Left renal cortex interstitium (tissue), 4 donors: ENCODE data around the gene ERAL1. TPM values are rescaled to one million over a fixed set of nuclear protein-coding genes. Genes with fewer than 3 reads are reported as not detected.
"Not testable (repeated sequence)": the region's sequence is repeated elsewhere in the genome, so short reads cannot be mapped to it uniquely, and the experiment has no call there.

ENCODE experiments used
- DNase-seq, 4 donors: peaks; one replicate each; pipeline ENCODE4 v3.0.0-alpha.2; 2013; ENCODE audit warnings: low read depth in 4 of 4, low spot score in 2 of 4, missing footprints in 1 of 4
- polyA plus RNA-seq, 4 donors: library from polyadenylated mRNA; unstranded; fragments of 120-200 nt; gene quantifications; one replicate each; pipeline ENCODE4 v1.2.1, GENCODE V29; 2013; ENCODE audit not compliant: insufficient read length in 4 of 4

Gene ERAL1
- polyA plus RNA-seq, 4 donors = 60.2 to 76.2 (median 69.0) TPM

DNA sequence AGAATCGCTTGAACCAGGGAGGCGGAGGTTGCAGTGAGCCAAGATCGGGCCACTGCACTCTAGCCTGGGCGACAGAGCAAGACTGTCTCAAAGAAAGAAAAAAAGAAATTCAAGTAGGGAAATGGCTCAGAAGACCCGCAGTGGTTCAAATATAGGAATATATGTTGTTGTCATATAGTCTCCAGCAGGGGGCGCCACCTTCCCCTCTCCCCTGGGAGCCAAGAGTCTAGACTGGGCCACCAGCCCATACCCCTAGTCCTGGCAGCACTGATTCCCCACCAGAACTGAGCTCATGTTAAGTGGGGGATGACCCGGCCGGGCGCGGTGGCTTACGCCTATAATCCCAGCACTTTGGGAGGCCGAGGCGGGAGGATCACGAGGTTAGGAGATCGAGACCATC is 6.1 kb upstream of the ERAL1 start:
- DNase-seq = not testable (repeated sequence)

DNA sequence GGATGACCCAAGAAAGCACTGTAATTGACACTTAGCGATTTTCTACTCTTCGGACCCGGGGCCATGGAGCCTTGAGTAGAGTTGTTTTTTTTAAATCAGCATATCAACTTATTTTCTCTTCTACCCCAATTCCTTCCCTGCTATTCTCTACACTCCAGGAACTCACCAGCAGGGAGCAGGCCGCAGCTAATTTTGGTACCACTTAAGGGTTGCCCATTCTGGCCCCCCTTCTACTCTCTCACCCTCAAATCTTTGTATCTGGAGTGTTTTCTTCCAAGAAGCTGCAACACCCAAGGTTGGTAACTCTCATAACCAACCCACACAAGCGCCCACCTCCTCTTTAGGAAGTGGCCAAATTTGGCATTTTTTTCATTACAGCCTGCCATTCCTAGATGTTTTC is 5.5 kb upstream of the ERAL1 start:
- DNase-seq = no peak

DNA sequence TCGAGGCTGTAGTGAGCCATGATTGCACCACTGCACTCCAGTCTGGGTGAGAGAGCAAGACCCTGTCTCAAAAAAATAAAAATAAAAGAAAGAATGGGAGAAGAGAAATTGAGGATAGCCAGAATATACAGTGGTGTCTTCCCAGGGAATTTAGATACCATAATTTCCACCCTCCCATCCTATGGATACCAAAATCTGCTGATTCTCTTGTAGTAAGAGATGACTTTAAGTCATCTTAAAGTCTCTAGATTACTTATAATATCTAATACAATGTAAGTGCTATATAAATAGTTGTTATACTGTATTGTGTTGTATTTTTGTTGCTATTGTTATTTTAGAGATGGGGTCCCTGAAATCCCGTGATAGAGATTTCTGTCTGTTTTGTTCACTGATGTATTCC is 1.5 kb upstream of the ERAL1 start:
- no peak for DNase-seq

DNA sequence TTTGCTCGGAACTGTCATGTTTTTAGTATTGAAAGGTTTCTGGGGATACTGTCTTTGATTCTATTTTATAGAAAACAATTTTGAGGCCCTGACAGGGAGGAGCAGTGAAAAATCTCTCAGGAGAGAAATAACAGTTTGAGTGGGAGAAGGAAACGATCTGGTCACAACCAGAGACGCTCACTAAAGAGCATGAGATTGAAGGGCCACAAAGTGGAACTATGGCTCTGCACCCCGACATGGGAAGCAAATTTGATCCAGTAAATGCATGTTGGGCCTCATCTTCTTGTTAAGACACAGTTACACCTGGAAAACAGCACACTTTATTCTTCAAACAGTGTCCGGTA is 492 bp downstream of the ERAL1 start:
- no peak for DNase-seq

DNA sequence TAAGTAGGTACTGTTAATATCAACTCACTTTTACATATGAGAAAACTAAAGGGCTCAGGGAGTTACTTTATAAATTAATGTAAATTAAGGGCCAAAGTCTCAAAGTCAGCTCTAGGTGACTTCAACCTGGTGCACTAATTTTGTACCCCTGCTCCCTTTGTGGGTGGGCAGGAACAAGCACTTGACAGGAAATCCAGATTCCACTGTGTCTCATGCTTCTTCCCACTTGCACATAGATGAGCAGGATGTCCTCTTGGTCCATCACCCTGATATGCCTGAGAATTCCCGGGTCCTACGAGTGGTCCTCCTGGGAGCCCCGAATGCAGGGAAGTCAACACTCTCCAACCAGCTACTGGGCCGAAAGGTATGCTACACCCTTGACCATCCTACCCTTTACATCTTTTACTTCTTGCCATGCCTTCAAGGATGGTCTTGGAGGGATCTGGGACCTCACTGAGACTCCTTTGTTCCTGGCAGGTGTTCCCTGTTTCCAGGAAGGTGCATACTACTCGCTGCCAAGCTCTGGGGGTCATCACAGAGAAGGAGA is 1.3 kb downstream of the ERAL1 start:
- no peak for DNase-seq

DNA sequence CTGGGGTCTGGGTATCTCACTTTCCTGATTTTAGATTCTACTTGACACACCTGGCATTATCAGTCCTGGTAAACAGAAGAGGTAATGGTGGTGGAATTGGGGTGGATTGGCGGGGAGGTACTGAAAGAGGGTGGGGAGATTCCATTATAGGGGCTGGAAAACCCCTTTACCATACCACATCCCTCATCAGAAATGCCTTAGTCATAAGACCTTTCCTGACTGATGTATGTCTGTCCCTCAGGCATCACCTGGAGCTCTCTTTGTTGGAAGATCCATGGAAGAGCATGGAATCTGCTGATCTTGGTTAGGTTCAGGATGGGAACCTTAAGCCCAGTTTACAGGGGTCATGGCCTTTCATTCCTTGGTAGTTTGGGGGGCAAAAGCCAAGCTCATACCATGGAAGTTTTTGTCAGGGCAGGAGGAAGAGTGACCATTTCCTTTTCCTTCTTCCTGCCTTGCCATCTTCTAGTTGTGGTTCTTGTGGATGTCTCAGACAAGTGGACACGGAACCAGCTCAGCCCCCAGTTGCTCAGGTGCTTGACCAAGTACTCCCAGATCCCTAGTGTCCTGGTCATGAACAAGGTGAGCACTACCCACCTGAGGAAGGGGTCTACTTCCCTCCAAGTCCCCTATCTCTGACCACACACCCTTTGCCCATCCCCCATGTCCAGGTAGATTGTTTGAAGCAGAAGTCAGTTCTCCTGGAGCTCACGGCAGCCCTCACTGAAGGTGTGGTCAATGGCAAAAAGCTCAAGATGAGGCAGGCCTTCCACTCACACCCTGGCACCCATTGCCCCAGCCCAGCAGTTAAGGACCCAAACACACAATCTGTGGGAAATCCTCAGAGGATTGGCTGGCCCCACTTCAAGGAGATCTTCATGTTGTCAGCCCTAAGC is 3.3 kb downstream of the ERAL1 start:
- no peak for DNase-seq

DNA sequence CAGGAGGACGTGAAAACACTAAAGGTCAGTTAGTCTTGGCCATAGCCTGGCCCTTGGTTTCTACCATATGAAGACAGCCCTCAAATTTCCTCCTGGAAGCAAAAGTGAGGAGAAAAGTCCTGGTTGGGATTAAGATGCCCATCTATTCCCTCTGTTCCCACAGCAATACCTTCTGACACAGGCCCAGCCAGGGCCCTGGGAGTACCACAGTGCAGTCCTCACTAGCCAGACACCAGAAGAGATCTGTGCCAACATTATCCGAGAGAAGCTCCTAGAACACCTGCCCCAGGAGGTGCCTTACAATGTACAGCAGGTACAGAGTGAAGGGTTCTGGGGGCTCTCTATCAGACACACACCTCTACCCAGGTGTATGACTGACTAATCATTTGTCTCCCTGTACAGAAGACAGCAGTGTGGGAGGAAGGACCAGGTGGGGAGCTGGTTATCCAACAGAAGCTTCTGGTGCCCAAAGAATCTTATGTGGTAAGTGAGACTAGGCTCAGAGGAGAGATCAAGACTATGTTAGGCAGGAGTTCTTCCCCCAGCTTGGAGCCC is 4.1 kb downstream of the ERAL1 start:
- DNase-seq = no peak

DNA sequence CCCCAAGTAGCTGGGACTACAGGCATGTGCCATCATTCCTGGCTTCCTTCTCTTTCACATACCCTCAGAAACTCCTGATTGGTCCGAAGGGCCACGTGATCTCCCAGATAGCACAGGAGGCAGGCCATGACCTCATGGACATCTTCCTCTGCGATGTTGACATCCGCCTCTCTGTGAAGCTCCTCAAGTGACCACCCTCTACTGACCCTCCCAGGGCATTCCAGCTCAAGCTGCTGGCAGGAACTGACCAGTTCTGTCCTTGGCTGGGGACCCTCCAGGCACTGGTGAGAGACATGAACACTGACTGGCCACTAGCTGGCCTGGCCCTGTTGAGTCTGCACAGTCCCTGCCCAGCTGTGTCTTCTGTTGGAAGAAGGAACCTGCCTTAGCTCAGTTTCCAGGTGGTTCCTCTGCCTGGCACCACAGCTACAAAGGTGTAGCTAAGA is 5.6 kb downstream of the ERAL1 start:
- no peak for DNase-seq

DNA sequence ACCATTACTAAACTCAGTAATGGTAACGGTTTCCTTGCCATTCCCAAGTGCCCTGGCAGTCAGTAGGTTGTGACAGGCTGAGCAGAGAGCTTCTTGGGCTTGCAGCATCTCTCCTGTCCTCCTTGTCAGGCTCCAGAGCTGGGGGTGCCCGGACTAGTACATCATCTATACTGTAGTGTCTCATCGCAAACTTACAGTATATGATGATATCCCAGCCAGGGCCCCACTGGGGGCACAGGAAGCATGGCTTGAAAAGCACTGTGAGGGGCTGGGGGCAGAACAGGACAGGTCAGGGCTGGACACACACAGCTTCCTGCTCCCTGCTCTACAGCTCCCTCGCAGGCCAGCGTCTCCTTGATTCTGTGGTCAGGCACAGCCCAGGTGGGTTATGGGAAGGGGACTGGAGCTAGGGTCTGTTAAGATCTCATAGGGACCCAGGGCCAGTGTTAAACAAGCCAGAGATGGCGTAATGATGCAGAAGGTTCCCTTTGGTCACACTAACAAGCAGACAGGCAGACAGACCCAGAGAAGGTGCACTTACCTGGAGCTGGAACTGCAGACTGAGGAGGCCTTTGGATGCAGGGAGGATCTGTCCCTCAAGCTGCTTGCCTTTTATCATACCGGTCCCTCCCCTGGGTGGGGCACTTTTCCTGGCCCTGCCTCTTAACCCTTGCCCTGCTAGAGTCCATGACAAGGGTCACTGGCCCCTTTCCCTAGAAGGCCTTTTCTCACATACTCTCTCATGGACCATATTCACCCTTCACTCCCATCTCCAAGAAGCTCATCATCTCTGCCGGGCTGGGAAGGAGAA is 6.8 kb downstream of the ERAL1 start:
- DNase-seq = no peak

DNA sequence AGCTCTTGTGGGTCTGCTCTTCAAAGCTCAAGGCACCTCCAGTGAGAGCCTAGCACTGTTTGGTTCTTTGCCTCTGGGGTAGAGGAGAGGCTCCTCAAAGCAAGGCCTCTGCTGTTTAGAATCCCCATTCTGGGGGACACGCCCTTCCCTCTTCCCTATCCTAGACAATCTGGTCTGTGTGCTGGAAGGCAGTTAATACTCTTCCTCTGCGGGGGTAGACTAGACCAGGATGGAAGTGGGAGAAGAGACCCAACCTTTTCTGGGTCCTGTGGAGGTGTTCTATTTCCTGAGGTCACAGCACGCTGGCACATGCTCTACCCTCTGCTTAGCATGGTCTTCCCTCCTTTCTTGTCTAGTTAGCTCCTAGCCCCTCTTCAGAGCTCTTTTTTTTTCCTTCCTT is 7.7 kb downstream of the ERAL1 start:
- DNase-seq = no peak

DNA sequence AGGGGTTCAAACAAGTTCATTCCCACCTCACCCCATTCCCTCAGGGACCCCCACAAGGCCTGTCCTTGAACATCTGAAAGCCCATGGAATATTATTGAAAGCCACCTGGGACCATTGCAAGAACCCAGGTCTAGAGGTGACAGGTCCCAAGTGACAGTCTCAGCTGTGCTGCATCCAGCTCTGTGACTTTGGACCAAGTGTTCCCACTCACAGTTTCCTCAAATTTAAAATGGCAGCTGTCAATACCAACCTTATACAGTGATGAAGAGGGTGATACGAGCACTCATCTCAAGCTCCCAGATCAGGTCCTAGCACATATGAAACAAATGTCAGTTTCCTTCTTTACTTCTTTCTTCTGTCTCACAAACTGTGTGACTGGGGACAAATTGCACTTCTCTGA is 9.1 kb downstream of the ERAL1 start:
- DNase-seq = no peak

DNA sequence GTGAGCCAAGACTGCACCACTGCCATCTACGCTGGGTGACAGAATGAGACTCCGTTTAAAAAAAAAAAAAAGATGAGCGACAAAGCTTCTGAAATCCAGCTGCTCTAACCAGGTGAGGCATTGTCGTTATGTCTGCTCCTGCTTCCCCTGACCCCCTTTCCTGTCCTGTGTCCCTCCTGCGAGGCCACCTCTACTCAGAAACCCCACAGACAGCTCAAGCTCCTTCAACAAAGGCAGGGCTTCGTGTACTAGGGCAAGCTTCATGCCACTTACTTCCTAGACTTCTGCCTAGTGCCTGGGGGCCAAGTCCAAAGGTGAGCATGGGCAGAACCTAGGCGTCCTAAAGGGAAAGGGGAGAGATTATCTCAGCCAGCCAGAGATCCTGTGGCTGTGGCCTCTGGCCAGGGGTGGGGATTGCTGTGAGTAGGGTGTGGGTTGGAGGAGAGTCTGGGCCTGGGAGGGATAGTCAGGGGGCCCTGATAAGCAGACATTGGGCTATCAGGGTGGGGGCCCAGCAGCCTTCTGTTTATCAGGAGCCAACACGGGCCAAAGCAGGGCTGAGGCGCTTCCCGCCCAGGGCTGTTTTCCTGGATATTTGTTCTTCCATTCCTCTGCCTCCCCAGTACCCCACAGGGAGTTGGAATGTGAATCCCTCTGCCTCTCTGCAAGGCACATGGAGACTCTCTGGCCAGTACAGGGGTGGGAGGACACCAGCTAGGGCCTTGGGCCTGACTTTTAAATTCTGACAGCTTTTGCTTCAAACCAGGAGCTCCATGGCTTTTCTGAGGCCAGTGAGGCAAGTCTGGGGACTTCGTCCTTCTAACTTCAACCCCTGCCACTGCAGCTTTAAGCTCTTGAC is 10.4 kb downstream of the ERAL1 start:
- no peak for DNase-seq

DNA sequence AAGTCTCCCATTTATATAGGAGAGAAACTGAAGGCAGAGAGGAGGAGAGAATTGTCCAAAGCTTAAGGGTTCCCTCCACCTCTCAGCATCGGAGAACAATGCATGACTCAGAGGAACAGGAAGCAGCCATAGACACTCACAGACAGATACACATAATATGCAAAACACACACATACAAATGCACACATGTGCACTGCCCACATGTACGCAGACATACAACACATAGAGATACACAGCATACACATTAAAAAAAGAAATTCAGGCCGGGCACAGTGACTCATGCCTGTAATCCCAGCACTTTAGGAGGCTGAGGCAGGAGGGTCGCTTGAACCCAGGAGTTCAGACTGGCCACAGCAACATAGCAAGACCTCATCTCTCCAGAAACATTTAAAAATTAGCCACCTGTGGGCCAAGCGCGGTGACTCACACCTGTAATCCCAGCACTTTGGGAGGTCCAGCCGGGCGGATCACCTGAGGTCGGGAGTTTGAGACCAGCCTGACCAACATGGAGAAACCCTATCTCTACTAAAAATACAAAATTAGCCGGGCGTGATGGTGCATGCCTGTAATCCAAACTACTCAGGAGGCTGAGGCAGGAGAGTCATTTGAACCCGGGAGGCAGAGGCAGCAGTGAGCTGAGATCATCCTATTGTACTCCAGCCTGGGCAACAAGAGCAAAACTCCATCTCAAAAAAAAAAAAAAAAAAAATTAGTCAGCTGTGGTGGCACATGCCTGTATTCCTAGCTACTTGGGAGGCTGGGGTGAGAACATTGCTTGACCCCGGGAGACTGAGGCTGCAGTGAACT is 11.3 kb downstream of the ERAL1 start:
- DNase-seq = no peak

DNA sequence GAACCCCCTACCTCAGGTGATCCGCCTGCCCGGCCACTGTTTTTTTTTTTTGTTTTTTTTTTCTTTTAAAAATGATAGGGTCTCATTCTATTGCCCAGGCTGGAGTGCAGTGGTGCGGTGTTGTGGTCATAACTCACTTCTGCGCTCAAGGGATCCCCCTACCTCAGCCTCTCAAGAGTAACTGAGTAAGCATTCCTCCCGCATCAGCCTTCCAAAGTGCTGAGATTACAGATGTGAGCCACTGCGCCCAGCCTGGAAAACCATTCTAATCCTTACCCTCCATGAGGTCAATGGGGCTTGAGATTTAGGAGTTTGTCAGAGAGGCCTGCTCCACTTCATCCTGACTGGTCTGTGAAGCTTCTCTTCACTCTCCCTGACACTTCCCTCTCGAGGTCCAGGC is 12.5 kb downstream of the ERAL1 start:
- no peak for DNase-seq

DNA sequence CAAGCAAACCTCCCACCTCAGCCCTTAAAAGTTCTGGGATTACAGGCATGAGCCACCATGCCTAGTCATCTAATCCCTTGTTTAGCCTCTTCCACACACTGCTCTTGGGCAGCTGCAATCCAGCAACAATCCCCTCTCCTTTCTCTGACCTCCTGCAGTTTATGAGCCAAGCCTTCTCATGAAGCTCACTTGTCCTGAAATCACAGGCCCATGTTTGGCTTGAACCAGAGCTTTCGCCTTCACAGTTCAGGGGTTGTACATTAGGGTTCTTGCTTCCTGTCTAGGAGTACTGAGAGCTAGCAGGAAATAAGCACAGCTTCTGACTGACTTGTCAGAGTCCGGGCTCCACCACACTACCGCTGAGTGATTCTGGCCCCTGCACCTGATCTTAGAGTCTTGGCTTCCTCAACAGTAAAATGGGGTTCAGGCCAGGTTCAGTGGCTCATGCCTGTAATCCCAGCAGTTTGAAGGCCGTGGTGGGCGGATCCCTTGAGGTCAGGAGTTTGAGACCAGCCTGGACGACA is 16.3 kb downstream of the ERAL1 start:
- no peak for DNase-seq

DNA sequence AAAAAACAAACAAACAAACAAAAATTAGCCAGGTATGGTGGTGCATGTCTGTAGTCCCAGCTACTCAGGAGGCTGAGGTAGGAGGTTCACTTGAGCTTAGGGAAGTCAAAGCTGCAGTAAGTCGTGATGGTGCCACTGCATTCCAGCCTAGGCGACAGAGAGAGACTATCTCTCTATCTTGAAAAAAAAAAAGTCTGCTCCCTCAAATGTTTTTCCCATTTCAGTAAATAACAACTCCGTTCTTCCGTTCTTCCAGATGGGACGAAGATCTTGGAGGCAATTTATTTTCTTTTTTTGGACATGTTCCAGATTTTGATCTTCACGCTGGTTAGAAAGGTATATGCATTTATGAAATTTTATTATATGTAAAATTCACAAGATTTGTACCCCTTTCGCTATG is 19.0 kb downstream of the ERAL1 start:
- no peak for DNase-seq

DNA sequence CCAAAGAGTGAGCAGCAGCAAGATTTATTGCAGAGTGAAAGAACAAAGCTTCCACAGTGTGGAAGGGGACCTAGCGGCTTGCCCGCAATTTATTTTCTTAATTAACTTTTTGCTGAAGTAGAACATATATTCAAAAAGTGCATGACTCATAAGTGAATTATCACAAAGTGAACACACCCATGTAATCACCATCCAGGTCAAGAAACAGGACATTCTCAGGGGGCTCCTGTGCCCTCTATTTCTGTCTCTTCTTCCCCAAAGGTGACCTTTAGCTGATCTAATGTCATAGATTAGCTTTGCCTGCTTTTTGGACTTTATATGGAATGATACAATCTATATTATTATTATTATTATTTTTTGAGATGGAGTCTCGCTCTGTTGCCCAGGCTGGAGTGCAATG is 19.9 kb downstream of the ERAL1 start:
- no peak for DNase-seq

DNA sequence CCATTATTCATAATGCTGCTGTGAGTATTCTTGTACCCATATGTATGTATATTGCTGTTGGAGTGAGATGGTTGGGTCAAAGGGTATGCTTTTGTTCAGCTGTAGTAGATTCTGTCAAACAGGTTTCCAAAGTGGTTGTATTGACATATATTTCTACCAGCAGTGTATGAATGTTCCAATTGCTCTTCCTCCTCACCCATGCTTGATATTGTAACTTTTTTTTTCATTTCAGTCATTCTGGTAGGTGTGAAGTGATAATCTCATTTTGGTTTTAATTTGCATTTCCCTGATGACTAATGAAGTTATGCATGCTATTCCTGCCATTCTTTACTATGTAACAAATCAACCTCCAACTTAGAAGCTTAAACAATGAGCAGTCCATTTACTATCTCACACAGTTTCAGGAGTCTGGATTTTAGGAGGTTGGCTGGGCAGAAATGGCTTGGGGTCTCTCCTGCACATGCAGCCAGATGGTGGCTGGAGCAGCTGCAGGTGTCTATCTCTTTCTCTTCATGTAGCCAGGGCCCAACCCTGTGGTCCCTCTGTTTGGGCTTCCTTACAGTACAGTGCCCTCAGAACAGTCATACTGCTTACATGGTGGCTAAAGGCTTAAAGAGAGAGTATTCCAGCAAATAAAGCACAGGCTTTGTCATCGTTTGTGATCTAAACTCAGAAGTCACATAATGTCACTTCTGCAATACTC is 21.2 kb downstream of the ERAL1 start:
- no peak for DNase-seq
